Measurements from ENCODE around the gene MRPL58. TPM values are rescaled to one million over a fixed set of nuclear protein-coding genes. Genes with fewer than 3 reads are reported as not detected.

The MRPL58 gene
- total RNA-seq, 1 donor from 2014 or later = 31.8 TPM

DNA sequence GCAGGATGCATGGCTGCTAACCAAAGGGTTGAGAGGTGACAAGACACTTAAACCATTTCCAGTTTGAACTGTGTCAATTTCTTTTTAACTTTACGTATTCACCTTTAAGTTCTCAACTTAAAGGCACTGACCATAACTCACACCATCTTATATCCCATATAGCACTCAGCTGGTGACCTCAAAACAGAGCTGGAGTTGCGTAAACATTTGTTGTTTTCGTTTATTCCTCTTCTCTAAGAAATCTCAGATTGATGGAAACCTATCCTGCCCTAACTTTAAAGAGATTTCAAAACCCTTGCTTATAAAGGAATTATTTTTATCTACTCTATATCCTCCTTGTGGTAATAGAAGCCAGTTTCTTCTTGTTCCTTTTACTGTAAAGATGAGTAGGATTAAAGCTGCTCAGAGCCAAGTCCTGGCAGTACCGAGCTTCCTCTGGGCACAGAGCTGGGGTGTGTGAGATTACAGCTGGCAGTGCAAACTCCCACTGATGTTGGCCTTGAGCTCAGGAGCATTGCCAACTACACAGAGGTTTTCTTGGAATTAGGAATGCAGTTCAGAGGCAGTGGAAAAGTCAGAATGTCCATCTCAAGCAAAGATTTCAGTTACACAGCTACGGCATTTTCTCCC, 35.9 kb downstream of the MRPL58 start:
- no peak for TF ChIP-seq CTCF (IDR thresholded peaks at IDR 0.05)
- intact Hi-C loops (cut with micrococcal nuclease) = no loop called here
- CTCF ChIA-PET = interaction anchor here (0.5 to 3.0 kb wide), 3 partner anchors 11 to 592 kb away, joined by 3 to 12 read pairs (median 4); no protein-coding TSS in a partner anchor
- peak overlapping the region; percentile 88 for H3K4me3 Mint-ChIP-seq
- ATAC-seq (ENCODE audit: low read depth) (no peak), DNase-seq (no peak)
- peaks cover 36% of the 10 kb centered on the region for H3K36me3 Mint-ChIP-seq (ENCODE audit: low read depth)
- peak overlapping the region; percentile 78 for H3K27ac Mint-ChIP-seq
- POLR2A ChIA-PET = interaction anchor here (1.2 to 3.9 kb wide), 5 partner anchors 13 to 175 kb away, joined by 4 to 31 read pairs (median 4); partner anchors contain the start of genes FDXR, MRPL58 and NUP85
- H3K27me3 Mint-ChIP-seq = no peaks in the 10 kb centered on the region
- no peaks in the 10 kb centered on the region for H3K9me3 Mint-ChIP-seq
- H3K4me1 Mint-ChIP-seq = peaks cover 37% of the 10 kb centered on the region

GRCh38 chr17:75049057-75049456, 36.6 kb downstream of the MRPL58 start:
- ChIA-PET CTCF (interaction anchor here (0.6 to 3.0 kb wide), 2 partner anchors 65 to 87 kb away, joined by 3 to 12 read pairs; no protein-coding TSS in a partner anchor), POLR2A (interaction anchor here (1.2 to 3.9 kb wide), 4 partner anchors 14 to 156 kb away, joined by 4 to 31 read pairs (median 12); partner anchors contain the start of genes MRPL58 and NUP85)
- H3K4me1 Mint-ChIP-seq = peaks cover 33% of the 10 kb centered on the region
- DNase-seq (no peak), ATAC-seq (ENCODE audit: low read depth) (no peak)
- no peak for TF ChIP-seq CTCF (IDR thresholded peaks at IDR 0.05)
- no peak overlapping the region for H3K4me3 Mint-ChIP-seq
- intact Hi-C loops (cut with micrococcal nuclease) = no loop called here
- no peaks in the 10 kb centered on the region for H3K27me3 Mint-ChIP-seq
- H3K27ac Mint-ChIP-seq = no peak overlapping the region
- H3K9me3 Mint-ChIP-seq = no peaks in the 10 kb centered on the region
- peaks cover 42% of the 10 kb centered on the region for H3K36me3 Mint-ChIP-seq (ENCODE audit: low read depth)

GRCh38 chr17:75049706-75050105, 37.2 kb downstream of the MRPL58 start:
- H3K36me3 Mint-ChIP-seq (ENCODE audit: low read depth) = peaks cover 48% of the 10 kb centered on the region
- intact Hi-C loops (cut with micrococcal nuclease) = no loop called here
- POLR2A ChIA-PET = interaction anchor here (1.2 to 3.9 kb wide), 2 partner anchors 15 to 156 kb away, joined by 4 to 31 read pairs; partner anchors contain the start of gene NUP85
- no peak for DNase-seq
- no peak for ATAC-seq (ENCODE audit: low read depth)
- no peak for TF ChIP-seq CTCF (IDR thresholded peaks at IDR 0.05)
- no peak overlapping the region for H3K4me3 Mint-ChIP-seq
- no peaks in the 10 kb centered on the region for H3K9me3 Mint-ChIP-seq
- H3K4me1 Mint-ChIP-seq = peaks cover 32% of the 10 kb centered on the region
- H3K27ac Mint-ChIP-seq = no peak overlapping the region
- no peaks in the 10 kb centered on the region for H3K27me3 Mint-ChIP-seq
- CTCF ChIA-PET = interaction anchor here (0.6 to 3.0 kb wide), 2 partner anchors 64 to 88 kb away, joined by 3 to 12 read pairs; no protein-coding TSS in a partner anchor

DNA sequence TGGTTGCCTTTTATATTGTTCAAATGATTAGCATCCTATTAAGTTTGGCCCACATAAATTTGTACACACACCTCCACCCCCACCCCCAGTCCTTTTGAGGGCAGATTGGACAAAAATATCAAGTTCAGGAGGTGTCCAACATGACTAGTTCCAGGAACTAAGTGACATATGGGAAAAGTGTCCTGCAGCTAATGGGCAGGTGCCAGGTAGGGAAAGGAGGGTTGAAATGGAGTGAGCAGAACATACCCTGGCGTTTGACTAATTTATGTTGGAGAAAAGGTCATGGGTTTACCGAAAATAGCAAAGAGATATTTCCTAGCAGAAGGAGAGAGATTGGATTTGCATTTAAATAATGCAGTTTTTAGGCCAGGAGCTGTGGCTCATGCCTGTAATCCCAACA, 39.5 kb downstream of the MRPL58 start:
- ATAC-seq (ENCODE audit: low read depth) (no peak), DNase-seq (no peak)
- Mint-ChIP-seq H3K4me3 (no peak overlapping the region), H3K27ac (no peak overlapping the region), H3K27me3 (no peaks in the 10 kb centered on the region), H3K9me3 (no peaks in the 10 kb centered on the region), H3K4me1 (peaks cover 17% of the 10 kb centered on the region), H3K36me3 (ENCODE audit: low read depth) (peaks cover 55% of the 10 kb centered on the region)
- no peak for TF ChIP-seq CTCF (IDR thresholded peaks at IDR 0.05)
- CTCF ChIA-PET = interaction anchor here (1.4 to 1.8 kb wide), 3 partner anchors 26 to 150 kb away, joined by 3 to 4 read pairs (median 3); no protein-coding TSS in a partner anchor
- intact Hi-C loops (cut with micrococcal nuclease) = no loop called here
- POLR2A ChIA-PET = no interaction called here
